Activated T-helper 1 cell treated with anti-CD3 and anti-CD28 coated beads, Interleukin-2, amount 50 U/mL, for 16 hours (primary cell): Measurements from ENCODE around the gene FAM168A.

Experiments
- DNase-seq, 2 donors: peaks; one replicate each; pipeline ENCODE4 v3.0.0-alpha.2; 2020; ENCODE audit warnings: low read depth in 1 of 2, low spot score in 1 of 2

Gene FAM168A

DNA sequence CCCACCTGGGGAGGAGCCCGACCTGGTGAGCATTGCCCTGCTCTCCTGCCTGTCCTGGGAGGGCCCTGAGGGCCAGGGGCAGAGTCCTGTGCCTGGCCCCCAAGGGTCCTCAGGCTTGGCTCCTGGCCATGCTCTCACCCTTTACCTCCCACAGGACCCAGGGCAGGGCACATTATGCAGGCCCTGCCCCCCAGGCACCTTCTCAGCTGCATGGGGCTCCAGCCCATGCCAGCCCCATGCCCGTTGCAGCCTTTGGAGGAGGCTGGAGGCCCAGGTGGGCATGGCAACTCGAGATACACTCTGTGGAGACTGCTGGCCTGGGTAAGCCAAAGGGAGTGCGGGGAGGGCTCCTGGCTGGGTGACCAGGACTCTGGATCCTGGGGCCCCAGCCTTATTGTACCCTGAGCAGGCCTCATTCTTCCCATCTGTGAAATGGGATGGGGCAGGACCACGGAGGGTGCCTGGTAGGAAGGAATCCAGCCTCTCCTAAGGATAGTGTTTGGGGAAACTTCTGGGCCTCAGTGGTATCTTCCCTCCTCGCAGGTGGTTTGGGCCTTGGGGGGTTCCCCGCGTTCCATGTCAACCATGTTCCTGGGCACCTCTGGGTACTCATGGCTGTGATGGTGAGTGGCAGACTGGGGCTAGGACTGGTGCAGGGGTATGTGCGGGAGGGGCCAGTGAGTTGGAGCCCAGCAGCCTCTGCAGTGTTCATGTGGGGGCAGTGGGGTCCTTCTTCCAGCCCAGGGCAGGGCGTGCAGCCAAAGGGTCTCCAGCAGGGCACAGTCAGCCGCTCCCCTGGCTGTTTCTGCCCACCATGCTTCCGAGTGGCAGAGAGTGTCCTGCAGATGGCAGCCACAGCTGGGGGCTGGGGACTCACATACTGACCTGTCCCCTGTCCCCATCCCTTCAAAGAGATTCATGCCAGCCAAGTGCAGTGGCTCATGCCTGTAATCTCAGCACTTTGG is 207.0 kb downstream of the FAM168A start:
- DNase-seq, result no peak

DNA sequence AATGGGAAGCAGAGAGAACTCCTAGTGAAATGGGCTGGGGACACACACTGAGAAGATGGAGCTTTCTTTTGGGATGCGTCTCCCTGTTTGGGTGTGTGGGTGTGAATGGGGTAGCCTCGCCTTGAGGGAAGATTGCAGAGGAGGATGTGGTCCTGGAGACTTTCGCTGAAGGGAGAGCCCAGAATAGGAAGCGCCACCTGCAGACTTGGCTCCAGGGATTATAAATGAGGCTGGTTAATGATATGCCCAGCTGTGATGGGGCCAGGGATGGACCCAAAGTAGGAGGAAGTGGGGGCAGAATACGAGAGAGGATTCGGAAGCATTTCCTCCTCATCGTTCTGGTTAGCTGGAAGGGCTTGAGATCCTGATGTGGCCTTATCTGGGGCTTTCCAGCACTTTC is 208.0 kb downstream of the FAM168A start:
- DNase-seq, result no peak

- DNase-seq, result no peak
These were observed 208.8 kb downstream of the FAM168A start for GRCh38 chr11:73389134-73389525.

DNA sequence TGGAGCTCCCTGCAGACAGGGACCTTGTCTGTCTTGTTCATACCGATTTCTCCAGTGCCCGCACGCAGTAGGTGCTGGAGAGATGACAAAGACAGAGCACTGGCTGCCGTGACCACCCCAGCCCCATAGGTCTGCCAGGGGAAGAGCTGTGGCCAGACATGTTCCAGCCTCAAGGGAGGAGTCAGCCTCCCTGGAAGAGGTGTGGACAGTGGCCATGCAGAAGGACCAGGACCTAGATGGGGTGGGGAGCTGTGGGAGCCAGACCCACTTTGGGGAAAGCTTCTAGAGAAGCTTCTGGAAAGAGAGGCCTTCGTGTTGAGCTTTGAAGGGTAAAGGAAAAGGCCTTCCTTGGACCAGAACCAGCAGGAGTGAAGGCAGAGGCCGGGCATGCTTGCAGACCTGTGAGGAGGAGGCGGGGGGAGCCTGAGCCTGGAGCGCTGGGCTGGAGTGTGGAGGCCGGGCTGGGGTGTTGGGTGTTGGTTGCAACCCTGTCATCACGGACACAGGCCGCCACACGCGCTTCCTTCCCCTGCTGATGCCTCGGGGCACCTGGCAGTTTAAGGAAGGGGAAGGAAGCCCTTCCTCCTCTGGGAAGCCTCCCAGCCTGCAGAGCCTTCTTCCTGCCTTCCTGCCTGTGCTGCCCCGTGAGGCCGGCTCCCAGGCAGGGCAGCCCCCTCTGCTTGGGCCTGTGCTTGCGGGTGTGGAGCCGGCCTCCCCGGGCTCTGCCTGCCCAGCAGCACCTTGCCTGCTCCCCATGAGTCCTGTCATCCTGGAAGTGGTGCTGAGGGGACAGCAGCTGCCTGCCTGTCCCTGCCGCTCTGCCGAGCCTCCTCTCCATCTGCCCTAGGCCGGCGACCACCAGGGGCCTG is 209.4 kb downstream of the FAM168A start:
- DNase-seq, result no peak

- DNase-seq, result no peak
These were observed 210.2 kb downstream of the FAM168A start for GRCh38 chr11:73387594-73388264.

GRCh38 chr11:73386546-73386945 is 211.4 kb downstream of the FAM168A start:
- DNase-seq, result no peak

- DNase-seq, result no peak
These were observed 211.9 kb downstream of the FAM168A start for GRCh38 chr11:73386016-73386415.

GRCh38 chr11:73384872-73385689 is 212.8 kb downstream of the FAM168A start:
- no peak for DNase-seq

GRCh38 chr11:73384531-73384871 is 213.4 kb downstream of the FAM168A start:
- DNase-seq, result no peak

- DNase-seq, result no peak
These were observed 213.8 kb downstream of the FAM168A start for GRCh38 chr11:73384125-73384441.

DNA sequence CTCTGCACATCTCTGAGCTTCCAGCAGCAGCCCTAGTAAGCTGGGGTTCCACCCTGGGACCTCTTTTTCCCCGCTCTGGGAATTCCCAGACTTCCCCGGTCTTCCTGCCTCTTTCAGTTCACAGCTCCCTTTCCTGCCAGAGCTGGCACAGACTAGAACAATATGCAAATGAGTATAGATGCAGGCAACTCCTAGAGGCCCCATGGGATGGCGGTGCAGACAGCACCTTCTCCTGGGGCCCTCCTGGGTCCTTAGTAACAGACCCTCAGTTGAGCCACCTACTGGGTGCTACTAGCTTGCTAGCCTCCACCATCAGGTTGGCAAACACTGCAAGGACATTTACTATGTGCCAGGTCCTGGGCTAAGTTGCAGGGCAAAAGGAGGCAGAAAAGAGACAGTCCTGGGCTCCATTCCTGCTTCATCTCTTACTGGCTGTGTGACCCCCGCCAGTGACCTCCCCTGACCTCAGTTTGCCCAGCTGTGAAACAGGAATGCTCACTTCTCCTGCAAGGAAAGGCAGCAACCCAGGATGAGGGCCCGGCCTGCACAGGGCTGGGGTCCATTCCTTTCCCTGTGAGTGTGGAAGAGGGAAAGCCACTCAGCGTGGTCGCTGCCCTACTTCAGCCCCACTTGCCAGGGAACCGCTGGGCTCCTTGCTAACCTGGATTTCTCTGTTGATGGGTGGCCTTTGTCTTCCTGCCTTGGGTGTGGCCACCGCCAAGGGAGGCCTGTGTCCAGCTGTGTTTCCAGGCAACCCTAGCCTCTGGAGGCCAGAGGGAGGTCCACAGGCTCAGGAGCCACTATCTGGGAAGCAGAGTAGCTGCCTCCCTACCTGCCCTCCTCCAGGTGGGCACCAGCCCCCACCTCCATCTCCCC is 214.4 kb downstream of the FAM168A start:
- no peak for DNase-seq

GRCh38 chr11:73382747-73383146 is 215.2 kb downstream of the FAM168A start:
- no peak for DNase-seq

- no peak for DNase-seq
These were observed 215.7 kb downstream of the FAM168A start for GRCh38 chr11:73382183-73382582.

DNA sequence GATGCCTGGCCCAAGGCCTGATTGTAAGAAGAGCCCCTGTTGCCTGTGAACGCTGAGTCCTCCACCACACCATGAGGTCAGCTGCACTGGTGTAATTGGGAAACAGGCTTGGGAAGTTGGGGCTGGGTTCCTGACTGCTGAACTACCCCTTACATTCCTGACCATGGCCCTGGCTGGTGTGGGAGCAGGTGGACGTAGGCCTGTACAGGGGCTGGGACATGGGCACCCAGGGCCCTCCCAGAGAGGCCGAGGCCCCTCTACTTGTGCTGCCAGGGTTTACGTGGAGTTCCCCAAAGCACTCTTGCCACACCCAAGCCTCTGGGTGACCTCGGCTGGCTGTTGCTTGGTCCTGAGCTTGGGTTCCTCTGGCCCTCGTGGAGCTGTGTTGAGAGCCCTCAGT is 216.3 kb downstream of the FAM168A start:
- DNase-seq, result no peak

- DNase-seq, result no peak
These were observed 217.0 kb downstream of the FAM168A start for GRCh38 chr11:73380897-73381410.

- DNase-seq, result no peak
These were observed 217.6 kb downstream of the FAM168A start for GRCh38 chr11:73380331-73380730.

GRCh38 chr11:73379189-73379880 is 218.6 kb downstream of the FAM168A start:
- no peak for DNase-seq

GRCh38 chr11:73376803-73377629 is 220.9 kb downstream of the FAM168A start:
- peak; percentile 14 to 23 for DNase-seq
